Measurements from ENCODE around the gene SH2D2A. TPM values are rescaled to one million over a fixed set of nuclear protein-coding genes. Genes with fewer than 3 reads are reported as not detected.

Gene SH2D2A
- total RNA-seq, 1 donor from 2014 or later, result not detected

DNA sequence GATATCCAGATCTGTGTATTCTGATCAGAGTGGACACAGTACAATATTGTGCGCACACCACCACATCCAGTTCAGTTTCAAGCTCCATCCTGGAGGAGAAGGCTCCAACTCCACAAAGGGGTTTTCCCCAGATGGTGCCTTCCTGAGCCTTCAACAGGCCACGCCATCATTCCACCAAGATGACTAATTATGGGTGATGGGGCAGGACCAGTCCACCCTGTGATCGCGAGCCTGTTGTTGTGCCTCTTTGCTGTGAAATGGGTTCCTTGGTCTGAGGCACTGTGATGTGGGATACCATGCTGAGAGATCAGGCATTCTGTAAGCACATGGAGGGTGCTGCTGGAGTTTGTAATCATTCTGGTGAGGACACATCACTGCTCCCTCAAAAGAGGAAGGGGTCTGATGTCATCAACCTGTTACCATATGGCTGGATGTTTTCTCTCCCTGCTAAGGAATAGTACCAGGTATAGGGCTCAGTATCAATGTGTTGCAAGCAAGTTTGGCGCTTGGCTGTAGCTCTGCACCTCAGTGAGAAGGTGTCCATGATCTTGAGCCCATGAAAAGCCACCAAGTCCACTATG is 6.7 kb upstream of the SH2D2A start:
- no peak for DNase-seq (ENCODE audit: low spot score, unreplicated experiment)
- no peaks in the 10 kb centered on the region for H3K36me3 Mint-ChIP-seq (ENCODE audit: insufficient read depth)
- no peak overlapping the region for H3K27ac Mint-ChIP-seq
- no peaks in the 10 kb centered on the region for H3K4me1 Mint-ChIP-seq (ENCODE audit: low read depth)
- H3K27me3 Mint-ChIP-seq, result peaks cover 46% of the 10 kb centered on the region
- H3K4me3 Mint-ChIP-seq (ENCODE audit: low read depth), result no peak overlapping the region
- peaks cover 8% of the 10 kb centered on the region for H3K9me3 Mint-ChIP-seq (ENCODE audit: low read depth)
- TF ChIP-seq, protein P1, sequence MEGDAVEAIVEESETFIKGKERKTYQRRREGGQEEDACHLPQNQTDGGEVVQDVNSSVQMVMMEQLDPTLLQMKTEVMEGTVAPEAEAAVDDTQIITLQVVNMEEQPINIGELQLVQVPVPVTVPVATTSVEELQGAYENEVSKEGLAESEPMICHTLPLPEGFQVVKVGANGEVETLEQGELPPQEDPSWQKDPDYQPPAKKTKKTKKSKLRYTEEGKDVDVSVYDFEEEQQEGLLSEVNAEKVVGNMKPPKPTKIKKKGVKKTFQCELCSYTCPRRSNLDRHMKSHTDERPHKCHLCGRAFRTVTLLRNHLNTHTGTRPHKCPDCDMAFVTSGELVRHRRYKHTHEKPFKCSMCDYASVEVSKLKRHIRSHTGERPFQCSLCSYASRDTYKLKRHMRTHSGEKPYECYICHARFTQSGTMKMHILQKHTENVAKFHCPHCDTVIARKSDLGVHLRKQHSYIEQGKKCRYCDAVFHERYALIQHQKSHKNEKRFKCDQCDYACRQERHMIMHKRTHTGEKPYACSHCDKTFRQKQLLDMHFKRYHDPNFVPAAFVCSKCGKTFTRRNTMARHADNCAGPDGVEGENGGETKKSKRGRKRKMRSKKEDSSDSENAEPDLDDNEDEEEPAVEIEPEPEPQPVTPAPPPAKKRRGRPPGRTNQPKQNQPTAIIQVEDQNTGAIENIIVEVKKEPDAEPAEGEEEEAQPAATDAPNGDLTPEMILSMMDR (IDR thresholded peaks at IDR 0.05; ENCODE audit: unreplicated experiment), result no peak

DNA sequence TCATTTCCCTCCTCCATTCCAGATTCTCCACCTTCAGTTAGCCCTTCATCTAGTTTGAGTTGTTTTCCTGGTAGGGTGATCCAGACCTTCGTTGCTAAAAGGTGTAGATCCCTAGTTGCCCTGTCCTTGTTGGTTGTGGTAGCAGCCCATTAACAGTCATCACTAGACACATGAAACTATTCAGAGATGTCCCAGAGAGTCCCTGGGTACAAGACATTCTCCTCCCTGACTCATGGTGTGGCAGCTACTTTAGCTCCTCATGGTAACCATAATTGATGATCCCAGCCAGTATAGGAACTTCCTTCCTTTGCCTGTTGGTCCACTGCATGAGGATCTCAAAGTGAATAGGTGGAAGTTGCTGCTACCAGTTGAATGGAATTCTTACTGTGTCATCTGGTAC is 6.0 kb upstream of the SH2D2A start:
- Mint-ChIP-seq H3K4me3 (ENCODE audit: low read depth) (no peak overlapping the region), H3K36me3 (ENCODE audit: insufficient read depth) (no peaks in the 10 kb centered on the region), H3K9me3 (ENCODE audit: low read depth) (peaks cover 8% of the 10 kb centered on the region), H3K27me3 (peaks cover 45% of the 10 kb centered on the region), H3K4me1 (ENCODE audit: low read depth) (no peaks in the 10 kb centered on the region), H3K27ac (no peak overlapping the region)
- TF ChIP-seq, protein P1 (IDR thresholded peaks at IDR 0.05; ENCODE audit: unreplicated experiment), result no peak
- DNase-seq (ENCODE audit: low spot score, unreplicated experiment), result no peak

DNA sequence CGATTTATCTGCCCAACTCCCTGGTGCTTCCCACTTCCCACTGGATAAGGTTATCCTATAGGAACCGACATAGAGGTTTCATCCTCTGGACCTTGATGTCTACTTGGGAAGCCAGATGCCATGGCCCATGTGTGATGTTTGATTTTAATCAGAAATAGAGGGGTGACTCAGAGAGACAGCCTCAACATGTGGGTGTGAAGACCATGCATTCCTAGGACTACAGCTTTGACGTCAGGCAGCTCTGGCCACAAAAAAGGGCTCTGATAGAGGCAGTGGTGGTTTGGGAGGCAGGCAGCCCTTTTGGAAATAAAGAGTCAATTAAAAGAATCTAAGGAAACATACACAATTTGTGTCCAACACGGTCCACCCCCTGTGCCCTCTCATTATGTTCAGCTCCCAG is 5.2 kb upstream of the SH2D2A start:
- TF ChIP-seq, protein P1 (IDR thresholded peaks at IDR 0.05; ENCODE audit: unreplicated experiment), result no peak
- no peaks in the 10 kb centered on the region for H3K36me3 Mint-ChIP-seq (ENCODE audit: insufficient read depth)
- DNase-seq (ENCODE audit: low spot score, unreplicated experiment), result no peak
- peaks cover 8% of the 10 kb centered on the region for H3K9me3 Mint-ChIP-seq (ENCODE audit: low read depth)
- H3K27me3 Mint-ChIP-seq, result peaks cover 49% of the 10 kb centered on the region
- no peak overlapping the region for H3K4me3 Mint-ChIP-seq (ENCODE audit: low read depth)
- no peak overlapping the region for H3K27ac Mint-ChIP-seq
- no peaks in the 10 kb centered on the region for H3K4me1 Mint-ChIP-seq (ENCODE audit: low read depth)

DNA sequence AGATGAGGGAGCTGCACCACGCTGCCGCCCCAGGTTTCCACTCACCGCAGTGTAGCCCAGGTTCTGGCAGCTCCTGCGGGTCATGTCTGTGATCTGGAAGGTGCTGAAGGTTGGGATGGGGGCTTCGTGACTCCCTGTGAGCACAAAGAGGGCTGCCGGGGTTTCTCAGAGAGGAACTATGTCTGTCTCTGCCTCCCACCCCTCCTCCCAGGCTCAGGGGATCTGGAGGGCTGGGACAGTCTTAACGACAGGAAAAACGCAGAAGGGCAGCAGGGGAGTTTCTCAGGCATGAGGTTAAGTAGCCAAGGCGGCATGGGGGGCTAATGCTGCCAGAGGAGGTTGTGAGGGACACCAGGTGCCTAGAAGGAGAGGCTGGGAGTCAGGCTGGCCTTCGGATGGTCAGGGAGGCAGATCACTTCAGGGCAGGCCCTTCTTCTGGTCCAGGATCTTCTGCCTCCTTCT is 656 bp downstream of the SH2D2A start:
- Mint-ChIP-seq H3K27me3 (peaks cover 69% of the 10 kb centered on the region), H3K4me1 (ENCODE audit: low read depth) (peaks cover 4% of the 10 kb centered on the region), H3K36me3 (ENCODE audit: insufficient read depth) (no peaks in the 10 kb centered on the region), H3K27ac (no peak overlapping the region), H3K9me3 (ENCODE audit: low read depth) (peaks cover 6% of the 10 kb centered on the region), H3K4me3 (ENCODE audit: low read depth) (no peak overlapping the region)
- TF ChIP-seq, protein P1 (IDR thresholded peaks at IDR 0.05; ENCODE audit: unreplicated experiment), result no peak
- DNase-seq (ENCODE audit: low spot score, unreplicated experiment), result no peak

DNA sequence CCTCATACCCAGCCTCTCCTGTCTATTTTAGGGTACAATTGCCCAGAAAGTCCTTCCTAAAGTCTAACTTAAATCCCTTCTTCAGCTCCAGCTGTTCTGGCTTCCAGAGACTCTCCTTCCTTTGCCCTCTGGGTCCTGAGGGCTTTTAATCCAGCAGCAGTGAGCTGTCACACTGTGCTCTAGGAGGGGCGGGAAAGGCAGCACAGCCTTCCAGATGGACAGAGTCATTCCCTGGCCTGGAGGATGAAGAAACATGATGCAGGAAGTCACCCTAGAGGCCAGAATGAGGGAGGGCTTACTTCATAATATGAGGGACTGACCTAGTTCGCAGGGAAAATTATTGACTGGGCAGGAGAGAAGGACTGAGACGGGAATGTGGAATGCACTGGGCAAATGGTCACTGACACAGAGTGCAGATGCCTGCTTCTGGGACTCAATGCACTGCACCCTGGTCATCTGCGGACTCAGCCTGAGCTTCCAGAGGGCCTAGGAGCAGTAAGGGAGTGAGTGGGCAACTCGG is 1.3 kb downstream of the SH2D2A start:
- Mint-ChIP-seq H3K4me3 (ENCODE audit: low read depth) (peak overlapping the region; percentile 7), H3K36me3 (ENCODE audit: insufficient read depth) (no peaks in the 10 kb centered on the region), H3K4me1 (ENCODE audit: low read depth) (peaks cover 4% of the 10 kb centered on the region), H3K9me3 (ENCODE audit: low read depth) (no peaks in the 10 kb centered on the region), H3K27ac (no peak overlapping the region), H3K27me3 (peaks cover 65% of the 10 kb centered on the region)
- TF ChIP-seq, protein P1 (IDR thresholded peaks at IDR 0.05; ENCODE audit: unreplicated experiment), result no peak
- DNase-seq (ENCODE audit: low spot score, unreplicated experiment), result no peak

All from progenitor cell of endocrine pancreas (in vitro differentiated cells).